ENCODE measurements around the gene TFR2.

The TFR2 gene

DNA sequence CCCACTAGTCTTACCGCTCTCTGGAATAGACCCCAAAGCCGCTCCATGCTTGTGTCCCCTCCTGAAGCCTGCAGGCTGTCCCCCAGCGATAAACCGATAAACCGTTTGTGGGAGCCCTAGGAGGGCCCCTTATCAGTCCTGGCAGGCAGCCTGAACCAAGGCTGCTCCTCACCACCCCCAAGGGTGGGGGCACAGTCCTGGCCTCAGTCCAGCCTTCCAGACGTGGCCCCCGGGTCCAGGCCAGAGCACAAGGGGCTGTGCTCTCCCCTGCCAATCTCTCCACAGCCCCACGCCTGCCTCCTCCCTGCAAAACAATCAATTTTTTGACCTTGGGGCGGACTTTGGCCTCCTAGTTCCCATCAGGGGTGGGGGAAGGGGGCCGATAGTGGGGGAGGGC lies at the start of gene TFR2:
Gene TFR2, minus strand, starts transcription at position 90 of the 397 bp plus-strand sequence. Its CDS starts 43 bp downstream, at position 47.
- DNase-seq (ENCODE audit: insufficient read length, low spot score) (no peak), FAIRE-seq (no peak)

DNA sequence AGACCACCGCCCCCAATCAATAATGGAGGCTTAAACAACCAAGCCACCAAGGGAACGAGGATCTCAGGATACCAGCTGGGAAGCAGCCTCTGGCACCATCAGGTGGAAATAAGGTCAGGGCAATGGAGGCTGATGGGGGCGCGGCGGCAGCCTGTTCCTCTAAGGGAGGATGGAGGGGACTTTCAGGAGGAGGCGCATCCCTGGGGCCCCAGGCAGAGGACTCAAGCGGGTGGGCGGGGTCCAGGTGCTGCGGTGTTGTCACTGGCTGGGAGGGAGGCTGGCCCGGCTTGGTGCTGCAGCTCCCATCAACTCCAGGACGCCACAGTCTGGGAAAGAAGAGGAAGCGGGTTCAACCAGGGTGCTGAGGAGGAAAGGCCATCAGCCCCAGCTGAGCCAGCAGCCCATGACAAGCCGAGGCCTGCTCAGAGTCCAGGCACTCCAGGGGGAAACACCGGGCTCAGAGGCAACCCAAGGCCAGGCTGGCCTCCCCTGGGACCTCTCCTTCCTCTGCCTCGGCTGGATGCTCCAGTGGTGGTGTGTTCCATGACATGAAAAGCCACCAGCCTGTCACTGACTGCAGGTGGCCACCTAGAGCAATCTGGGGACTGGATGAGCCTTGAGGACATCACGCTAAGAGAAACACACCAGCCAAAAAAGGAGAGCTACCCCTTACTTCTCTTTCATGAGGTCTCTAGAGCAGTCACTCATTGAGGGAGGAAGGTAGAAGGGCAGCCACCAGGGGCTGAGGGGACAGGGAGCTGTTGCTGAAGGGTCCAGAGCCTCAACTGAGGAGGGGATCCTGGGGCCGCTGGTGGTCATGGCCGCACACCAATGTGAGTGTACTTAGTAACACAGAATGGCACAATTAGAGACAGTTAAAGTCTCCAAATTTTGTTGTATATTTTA lies 48.1 kb upstream of the TFR2 start:
- no peak for FAIRE-seq
- DNase-seq (ENCODE audit: insufficient read length, low spot score): peak; percentile 44

DNA sequence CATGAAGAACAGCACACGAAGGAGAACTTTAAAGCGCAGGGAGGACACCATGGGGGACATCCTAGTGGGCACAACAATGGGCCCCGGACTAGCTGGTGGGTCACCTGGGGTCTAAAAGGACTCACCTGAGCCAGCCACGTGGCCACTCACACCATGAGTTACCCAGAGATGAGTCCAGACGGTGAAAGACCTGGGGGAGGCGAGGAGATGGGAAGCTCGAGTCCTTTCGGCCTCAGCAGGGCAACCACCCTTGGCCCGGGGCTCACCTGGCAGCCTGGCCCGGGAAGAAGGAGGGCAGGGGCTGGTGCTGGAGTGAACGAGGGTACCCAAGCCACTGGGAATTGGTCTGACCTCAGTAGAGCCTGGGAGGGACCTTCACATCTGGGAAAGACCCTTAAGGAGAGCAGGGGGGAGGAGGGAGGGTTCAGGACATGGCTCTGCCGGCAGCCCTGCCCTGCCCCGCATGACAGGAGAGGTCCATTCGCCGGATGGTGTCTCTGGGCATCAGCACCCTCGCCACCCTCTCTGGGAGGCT lies 47.0 kb upstream of the TFR2 start:
- FAIRE-seq (no peak), DNase-seq (ENCODE audit: insufficient read length, low spot score) (peak; percentile 1)

DNA sequence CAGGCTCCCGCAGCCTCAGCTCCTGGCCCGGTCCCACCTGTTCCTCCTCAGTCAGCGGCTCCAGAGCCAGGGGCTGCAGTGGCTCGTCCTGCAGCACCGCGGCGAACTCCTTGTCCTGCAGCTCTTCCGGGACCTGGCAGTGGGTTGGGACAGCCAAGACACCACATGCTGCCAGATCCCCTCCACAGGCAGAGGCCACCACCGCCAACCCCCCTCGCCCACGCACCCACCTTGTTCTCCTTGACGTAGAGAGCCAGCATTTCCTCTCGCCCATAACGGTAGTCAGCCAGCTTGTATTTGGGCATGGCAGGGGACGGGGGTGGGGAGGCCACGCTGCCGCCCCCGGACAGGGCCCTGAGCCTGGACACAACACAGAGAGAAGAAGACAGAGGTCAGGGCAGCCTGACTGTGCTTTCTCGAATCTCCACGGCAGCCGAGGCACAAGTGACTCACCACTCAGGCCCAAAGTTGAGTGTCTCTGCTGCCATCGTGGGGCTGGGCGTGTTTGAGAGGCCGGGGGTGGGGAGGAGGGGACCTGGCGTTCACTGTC lies 46.5 kb upstream of the TFR2 start:
- DNase-seq (ENCODE audit: insufficient read length, low spot score) (no peak), FAIRE-seq (no peak)

DNA sequence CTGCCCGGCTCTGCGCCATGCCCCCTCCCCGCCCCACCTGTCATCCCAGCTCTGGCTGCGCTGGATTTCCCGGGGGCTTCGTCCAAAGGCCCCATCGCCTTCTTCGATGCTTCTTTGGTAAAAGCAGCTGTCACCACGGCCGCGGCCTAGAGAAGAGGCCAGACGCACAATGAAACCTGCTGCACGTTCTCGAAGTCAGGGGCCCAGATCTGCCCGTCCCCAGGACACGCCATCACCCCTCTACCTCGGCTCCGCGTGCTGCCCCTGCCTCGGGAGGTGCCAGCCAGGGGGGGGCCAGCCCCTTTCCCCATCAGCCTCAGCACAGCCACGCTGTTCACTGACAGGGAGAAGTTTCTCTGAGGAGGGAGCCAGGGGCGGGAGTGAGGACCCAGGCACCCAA lies 45.9 kb upstream of the TFR2 start:
- FAIRE-seq: no peak
- no peak for DNase-seq (ENCODE audit: insufficient read length, low spot score)

DNA sequence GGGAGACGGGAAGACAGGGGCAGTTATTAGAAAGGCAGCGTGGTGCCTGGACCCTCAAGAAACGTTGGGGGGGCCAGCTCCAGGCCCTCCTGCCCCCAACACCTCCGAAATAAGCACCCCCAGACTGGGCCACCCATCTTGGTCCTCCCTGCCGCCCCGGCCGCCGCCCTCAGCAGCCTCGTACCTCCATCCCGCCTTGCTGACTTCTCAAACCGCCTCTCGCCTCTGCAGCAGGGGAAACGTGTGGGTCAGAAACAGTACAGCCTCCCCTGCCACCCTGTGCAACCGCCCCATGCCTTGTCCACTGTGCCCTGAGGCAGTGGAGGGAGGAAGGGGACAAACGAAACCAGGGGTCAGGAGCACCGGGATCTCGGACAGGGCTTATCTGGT lies 45.5 kb upstream of the TFR2 start:
- peak; percentile 0 for DNase-seq (ENCODE audit: insufficient read length, low spot score)
- FAIRE-seq: no peak

DNA sequence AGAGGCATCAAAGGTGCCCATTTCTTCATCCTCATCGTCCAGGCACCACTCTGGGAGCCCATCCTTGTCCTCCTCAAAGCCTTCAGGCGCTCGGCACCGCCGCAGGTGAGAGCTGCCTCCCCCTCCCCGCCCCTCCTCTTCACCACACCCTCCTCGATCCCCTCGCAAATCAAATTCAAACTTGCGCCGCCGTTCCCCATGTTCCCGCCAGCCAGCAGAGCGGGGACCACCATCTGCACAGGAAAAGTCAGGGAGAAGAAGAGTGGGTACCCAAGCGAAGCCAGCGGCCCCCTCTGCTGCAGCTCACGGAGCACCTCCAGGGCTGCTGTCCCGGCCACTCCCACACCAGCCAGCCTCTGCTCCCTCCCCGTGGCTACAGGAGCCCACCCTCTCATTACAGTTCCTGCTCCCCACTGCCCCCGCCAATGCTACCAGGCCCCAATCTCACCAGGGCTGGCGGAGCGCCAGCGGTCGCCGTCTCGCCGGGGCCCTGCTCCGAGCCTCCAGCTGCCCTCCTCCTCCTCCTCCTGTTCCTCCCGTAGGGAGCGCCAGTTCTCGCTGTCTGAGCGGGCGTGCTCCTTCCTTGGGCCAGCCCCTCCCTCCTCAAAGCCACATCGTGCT lies 45.0 kb upstream of the TFR2 start:
- DNase-seq (ENCODE audit: insufficient read length, low spot score) (peak; percentile 2), FAIRE-seq (no peak)

DNA sequence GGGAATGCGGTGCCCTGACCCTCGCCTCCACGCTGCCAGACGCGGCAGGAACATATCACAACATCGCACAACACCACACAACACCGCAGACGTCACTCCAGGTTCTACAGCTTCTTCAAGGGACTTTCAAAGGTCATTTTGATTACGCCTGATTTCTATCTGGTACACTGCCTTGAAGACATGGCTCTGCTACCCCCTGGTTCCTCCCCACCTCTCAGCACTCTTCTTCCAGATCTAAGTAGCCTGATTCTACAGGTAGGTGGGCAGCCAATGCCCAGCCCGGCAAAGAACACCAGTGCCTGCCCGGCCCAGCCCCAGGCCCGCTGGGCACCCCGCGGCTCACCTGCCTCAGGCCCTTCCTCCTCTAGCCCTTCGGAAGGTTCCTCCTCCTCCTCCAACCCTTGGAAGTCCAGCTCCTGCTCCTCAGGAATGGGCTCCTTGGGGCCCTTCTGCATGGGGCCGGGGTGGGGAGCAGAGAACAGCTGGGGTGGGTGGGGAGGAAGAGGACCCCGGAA lies 44.3 kb upstream of the TFR2 start:
- DNase-seq (ENCODE audit: insufficient read length, low spot score): peak; percentile 1
- FAIRE-seq: no peak

DNA sequence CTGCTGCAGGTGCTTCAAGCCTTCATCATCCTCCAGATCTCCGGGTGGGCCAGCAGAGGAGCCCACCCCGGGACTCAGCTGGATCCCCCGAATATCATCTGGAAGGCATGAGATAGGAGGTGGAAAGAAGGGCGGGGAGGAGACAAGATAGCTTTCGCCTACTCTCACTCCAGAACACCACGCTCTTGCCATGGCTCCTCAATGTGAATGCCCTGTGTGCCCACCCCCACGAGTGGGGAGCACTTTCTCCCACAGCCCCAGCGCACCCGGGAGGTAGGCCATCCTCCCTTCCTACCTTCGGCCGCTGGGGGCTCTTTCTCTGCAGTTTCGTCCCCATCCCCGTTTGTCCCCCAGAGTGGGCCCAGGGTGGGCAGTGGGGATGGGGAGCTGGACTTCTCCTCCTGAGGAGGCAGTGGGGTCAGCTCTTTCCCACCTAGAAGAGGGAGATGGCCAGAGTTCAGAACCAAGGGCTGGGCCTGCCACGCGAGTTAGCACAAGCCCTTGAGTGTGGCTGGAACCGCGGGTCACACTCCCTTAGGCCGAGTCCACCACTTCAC lies 43.8 kb upstream of the TFR2 start:
- FAIRE-seq: no peak
- DNase-seq (ENCODE audit: insufficient read length, low spot score): no peak

DNA sequence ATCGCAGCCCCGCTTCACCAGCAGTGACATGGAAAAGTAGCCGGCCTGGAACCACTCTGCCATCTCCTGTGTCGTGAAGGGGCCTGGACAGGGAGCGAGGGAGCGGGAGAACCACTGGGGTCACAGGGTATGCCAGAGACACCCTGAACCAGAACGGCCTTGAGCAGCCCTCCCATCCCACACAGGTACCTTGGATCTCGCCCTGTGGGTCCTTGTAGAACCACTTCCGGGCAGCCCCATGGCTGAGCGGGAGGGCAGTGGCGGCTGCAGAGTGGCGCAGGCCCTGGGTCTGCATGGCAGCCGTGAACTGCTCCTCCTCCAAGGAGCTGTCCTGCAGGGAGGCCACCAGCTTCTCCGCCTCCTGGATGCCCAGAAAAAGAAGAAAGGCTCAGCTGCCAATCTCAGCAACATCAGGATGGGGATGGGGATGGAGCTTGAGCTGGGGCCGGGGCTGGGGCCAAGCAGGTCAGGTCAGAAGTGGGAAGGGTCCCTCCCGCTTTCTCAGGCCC lies 43.2 kb upstream of the TFR2 start:
- DNase-seq (ENCODE audit: insufficient read length, low spot score): peak; percentile 2
- no peak for FAIRE-seq

DNA sequence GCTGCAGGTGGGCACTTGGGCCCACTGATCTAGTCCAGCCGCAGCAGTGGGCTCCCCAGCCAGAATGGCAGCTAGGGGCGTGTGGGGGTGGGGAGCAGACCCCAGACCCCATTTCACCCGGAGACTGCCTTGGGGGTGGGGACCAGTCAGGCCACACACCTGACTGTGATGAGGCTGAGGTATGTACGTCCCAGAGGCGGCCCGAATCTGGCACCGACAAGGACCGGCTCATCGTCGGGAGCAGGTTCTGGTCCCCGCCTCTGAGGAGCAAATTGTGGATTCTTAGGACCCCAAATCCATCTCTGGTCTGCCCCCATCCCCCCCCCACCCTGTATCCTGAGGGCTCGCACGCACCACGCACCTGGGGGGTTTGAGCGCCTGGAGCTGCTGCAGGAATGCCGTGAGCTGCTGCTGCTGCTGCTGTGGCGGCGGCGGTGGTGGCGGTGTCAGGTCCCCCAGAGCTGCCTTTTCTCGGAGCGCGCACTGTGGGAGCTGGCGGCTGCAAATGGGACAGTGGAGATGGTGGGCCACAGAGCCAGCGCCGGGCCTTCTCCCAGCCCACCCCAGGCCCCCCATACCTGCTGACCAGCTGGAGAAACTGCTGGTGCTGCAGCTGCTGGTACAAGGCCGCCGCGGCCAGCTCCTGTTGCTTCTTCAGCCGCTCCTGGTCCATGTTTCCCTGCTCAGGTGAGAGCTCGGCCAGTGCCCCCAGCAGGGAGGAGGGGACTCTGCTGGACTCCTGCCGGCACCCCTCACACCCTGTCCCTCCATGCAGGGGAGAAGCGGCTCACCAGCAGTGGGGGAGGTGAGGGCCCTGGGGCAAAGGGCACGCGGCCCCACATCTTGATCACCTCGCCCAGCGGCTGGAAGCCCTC lies 42.5 kb upstream of the TFR2 start:
- peak; percentile 8 for DNase-seq (ENCODE audit: insufficient read length, low spot score)

DNA sequence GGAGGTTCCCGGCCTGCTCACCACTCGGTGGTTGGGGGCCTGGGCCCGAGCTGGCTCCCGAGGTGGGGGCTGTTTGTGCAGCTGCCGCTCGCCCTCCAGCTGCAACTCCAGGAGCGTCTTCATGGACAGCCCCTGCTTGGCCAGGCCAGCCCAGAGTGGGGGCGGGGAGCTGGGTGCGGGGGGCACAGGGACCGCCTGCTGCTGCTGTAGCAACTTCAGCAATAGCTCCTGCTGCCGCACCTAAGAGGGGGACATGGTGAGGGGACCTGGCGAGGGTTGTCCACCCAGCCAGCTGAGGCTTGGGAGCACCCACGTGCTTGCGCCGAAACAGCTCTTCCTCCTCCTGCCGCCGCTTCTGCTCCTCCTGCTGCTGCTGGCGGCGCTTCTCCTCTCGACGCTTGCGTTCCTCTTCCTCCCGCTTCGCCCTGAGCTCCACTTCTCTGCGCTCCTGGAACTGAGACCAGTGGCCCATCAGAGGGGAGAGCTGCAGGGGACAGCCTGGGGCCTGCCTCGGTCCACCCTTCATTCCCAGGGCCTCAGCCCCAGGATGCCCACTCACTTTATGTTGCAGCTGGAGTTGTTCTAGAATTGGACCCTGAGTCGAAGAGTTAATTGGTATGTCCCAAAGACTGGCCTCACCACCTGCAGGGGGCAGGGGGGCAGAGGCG lies 41.8 kb upstream of the TFR2 start:
- FAIRE-seq: no peak
- peak; percentile 1 for DNase-seq (ENCODE audit: insufficient read length, low spot score)

More for the DNA sequence above, 42.5 kb upstream of the TFR2 start:
- FAIRE-seq: no peak

DNA sequence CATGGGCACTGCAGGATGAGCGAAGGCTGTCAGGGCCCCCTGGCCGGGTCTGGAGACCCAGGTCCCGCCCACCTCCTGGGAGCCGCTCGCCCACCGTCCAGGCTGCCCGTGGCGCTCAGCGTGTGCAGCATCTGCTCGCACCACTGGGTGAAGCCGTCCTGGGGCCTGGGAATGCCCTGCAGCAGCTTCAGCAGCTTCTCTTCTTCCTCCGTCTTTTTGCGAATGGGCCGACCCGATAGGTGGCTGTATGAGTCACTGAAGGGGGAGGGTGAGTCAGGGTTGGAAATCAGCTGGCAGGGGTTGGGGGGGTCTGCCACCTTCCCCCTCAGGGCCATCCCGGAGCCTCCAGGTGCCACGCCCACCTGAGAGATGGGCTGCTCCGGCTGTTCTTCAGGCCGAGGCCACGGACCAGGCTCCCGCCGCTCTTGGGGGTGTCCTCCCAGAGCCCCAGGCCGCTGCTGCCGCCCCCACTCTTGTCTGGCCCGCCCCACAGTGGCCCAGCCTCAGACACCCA lies 40.9 kb upstream of the TFR2 start:
- FAIRE-seq (no peak), DNase-seq (ENCODE audit: insufficient read length, low spot score) (no peak)

DNA sequence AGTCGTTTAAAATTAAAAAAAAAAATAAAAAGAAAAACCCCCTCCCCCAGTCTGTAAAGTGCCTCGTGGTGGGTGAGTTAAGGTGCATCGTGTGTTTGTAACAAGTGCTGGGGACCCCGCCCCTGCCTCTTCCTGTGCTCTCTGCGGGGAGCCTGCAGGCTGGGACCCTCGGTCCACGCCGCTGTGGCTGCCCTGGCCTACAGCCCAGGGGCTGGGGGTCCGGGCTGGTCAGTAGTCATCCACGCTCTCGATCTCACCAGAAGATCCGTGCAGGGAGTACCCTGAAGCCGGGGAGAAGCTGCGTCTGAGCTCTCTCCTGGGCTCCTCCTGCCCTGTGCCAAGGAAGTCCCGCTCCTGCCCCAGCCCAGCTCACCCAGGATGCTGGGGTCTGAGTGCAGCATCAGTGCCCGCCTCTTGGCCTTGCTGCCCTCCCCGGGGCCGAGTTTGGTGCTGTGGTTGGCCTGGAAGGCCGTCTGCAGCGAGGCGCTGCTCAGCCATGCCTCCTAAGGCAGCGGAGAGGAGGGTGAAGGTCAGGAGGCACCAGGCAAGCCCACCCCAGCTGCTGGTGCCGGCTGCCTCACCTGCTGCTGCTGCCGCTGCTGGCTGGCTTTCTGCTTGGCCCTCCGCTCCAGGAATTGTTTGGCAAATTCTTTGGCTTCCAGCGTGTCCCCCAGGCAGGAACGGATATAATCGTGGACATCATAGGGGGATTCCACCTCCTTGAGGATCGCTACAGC lies 40.3 kb upstream of the TFR2 start:
- DNase-seq (ENCODE audit: insufficient read length, low spot score) (no peak), FAIRE-seq (no peak)

DNA sequence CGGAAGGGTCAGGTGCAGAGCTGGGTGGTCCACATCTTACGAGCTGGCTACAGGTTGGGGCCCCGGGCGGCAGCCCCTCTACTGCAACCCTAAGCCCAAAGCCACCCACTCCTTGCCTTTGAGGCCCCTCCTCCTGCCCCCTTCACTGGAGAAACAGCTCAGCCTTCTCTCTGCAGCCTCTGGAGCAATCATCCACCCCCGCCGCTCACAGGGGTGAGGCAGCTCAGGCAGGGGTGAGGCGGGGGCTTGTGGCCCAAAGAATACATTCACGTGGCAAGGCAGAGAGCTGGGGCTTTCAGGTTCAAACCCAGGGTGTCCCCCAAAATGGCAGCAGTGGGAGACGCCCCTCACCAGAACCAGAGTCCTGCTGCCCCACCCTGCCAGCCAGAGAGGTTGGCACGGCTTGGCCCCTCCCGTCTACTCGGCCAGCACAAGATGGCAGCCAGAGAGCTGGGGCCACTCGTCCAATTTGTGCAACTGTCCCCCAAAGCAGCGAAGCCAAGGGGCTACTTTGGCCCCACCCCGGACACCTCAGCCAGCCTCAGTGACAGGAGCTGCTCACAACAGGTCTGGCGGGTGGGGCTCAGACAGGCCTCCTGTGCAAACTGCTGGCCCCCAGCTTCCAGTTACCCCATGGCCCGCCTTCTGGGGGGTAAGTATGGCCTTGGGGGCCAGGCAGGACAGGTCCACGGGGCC lies 39.4 kb upstream of the TFR2 start:
- peak; percentile 5 for DNase-seq (ENCODE audit: insufficient read length, low spot score)
- FAIRE-seq: no peak

DNA sequence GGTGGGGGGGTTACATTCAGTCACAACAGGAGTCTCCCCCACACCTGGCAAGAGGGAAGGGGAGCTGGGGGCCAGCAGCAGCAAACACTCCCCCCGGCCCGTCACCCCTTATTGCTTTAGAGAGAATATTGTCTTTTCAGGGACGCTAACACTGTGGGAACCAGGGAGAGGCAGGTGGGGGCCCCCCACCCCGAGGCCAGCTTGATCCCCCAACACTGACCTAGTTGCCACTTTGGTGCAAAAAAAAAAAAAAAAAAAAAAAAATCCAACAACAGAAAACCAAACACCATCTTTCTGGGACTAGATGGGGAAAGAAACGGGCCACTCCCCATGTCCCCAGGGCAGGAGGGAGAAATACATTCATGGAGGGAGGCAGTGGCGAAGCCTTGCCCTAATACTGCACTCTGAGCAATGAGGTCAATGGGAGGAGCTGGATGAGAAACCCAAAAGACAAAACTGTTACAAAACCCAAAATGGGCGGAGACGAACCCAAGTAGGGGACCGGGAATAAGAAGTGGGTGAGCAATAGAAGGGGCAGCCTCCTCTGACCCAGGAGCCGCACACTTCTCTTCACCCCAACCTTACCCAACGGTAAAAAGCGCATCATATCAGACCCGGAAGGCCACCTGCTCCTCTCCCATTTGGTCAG lies 38.7 kb upstream of the TFR2 start:
- FAIRE-seq (no peak), DNase-seq (ENCODE audit: insufficient read length, low spot score) (peak; percentile 6)
